NCI-H226 (cell line): ENCODE measurements around the gene SEMA4C.
A peak's percentile ranks its signal among the peaks of the same experiment; 100 is the strongest.

Source experiments
- DNase-seq: peaks from one replicate; pipeline ENCODE4 v3.0.0-alpha.2; 2015

Gene SEMA4C

GRCh38 chr2:96839875-96840850, 29.7 kb downstream of the SEMA4C start:
- no peak for DNase-seq

- no peak for DNase-seq
Measured at GRCh38 chr2:96839293-96839874, 30.5 kb downstream of the SEMA4C start.

GRCh38 chr2:96838345-96839292, 31.3 kb downstream of the SEMA4C start:
- DNase-seq, result no peak

GRCh38 chr2:96837575-96837974, 32.3 kb downstream of the SEMA4C start:
- DNase-seq, result no peak

GRCh38 chr2:96835830-96836229, 34.0 kb downstream of the SEMA4C start:
- DNase-seq, result no peak

- DNase-seq, result peak; percentile 44
Measured at GRCh38 chr2:96832754-96833507, 36.9 kb downstream of the SEMA4C start.

GRCh38 chr2:96832408-96832753, 37.5 kb downstream of the SEMA4C start:
- no peak for DNase-seq

- no peak for DNase-seq
Measured at GRCh38 chr2:96831679-96832078, 38.2 kb downstream of the SEMA4C start.

GRCh38 chr2:96830044-96830562, 39.8 kb downstream of the SEMA4C start:
- no peak for DNase-seq

- DNase-seq, result no peak
Measured at GRCh38 chr2:96828874-96829273, 41.0 kb downstream of the SEMA4C start.

- DNase-seq, result no peak
Measured at GRCh38 chr2:96828436-96828835, 41.4 kb downstream of the SEMA4C start.

- no peak for DNase-seq
Measured at GRCh38 chr2:96826546-96827278, 43.2 kb downstream of the SEMA4C start.

GRCh38 chr2:96825057-96825456, 44.8 kb downstream of the SEMA4C start:
- no peak for DNase-seq

GRCh38 chr2:96824079-96824870, 45.6 kb downstream of the SEMA4C start:
- DNase-seq, result peak; percentile 78

GRCh38 chr2:96823198-96823597, 46.7 kb downstream of the SEMA4C start:
- no peak for DNase-seq

GRCh38 chr2:96822786-96823185, 47.1 kb downstream of the SEMA4C start:
- no peak for DNase-seq

GRCh38 chr2:96821113-96821675, 48.7 kb downstream of the SEMA4C start:
- no peak for DNase-seq

GRCh38 chr2:96819876-96820511, 49.9 kb downstream of the SEMA4C start:
- no peak for DNase-seq

GRCh38 chr2:96819128-96819875, 50.6 kb downstream of the SEMA4C start:
- DNase-seq, result no peak
